PC-9 (cell line): Measurements from ENCODE around the gene LRRC72.

ENCODE experiments used
- EZH2 ChIP-seq: fragments of 200-600 bp; sonication (generic); IDR thresholded peaks from 2 replicates; pipeline ENCODE4 v1.8.0; 2017; ENCODE audit warnings: antibody characterized with exemption, low read depth
- TF ChIP-seq, protein P1 (sequence below): fragments of 200-600 bp; sonication (generic); conservative IDR thresholded peaks from 2 replicates; pipeline ENCODE4 v1.6.1; 2017; ENCODE audit warnings: mixed run types, antibody characterized with exemption, mild to moderate bottlenecking, moderate library complexity

DNA sequence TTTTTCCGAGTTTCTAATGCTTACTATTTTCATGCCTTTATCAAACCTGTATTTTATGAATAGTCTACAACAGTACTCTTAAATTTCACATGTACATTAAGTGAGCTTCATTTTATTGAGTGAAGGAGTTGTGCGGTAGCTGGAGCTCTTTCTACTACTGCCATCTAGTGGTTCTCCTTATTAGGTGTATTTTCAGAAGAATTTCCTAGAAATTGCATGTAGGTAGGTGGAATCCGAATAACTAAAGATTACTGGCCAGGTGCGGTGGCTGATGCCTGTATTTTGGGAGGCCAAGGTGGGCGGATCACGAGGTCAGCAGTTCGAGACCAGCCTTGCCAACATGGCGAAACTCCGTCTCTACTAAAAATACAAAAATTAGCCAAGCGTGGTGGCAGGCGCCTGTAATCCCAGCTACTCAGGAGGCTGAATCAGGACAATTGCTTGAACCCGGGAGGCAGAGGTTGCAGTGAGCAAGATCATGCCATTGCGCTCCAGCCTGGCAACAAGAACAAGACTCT lies 38.3 kb downstream of the LRRC72 start:
- TF ChIP-seq, protein P1, sequence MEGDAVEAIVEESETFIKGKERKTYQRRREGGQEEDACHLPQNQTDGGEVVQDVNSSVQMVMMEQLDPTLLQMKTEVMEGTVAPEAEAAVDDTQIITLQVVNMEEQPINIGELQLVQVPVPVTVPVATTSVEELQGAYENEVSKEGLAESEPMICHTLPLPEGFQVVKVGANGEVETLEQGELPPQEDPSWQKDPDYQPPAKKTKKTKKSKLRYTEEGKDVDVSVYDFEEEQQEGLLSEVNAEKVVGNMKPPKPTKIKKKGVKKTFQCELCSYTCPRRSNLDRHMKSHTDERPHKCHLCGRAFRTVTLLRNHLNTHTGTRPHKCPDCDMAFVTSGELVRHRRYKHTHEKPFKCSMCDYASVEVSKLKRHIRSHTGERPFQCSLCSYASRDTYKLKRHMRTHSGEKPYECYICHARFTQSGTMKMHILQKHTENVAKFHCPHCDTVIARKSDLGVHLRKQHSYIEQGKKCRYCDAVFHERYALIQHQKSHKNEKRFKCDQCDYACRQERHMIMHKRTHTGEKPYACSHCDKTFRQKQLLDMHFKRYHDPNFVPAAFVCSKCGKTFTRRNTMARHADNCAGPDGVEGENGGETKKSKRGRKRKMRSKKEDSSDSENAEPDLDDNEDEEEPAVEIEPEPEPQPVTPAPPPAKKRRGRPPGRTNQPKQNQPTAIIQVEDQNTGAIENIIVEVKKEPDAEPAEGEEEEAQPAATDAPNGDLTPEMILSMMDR: peak; percentile 96
- TF ChIP-seq EZH2: no peak
